GM10266 (cell line): Measurements from ENCODE around the gene CEBPZOS.

Experiments
- DNase-seq: peaks from one replicate; pipeline ENCODE4 v3.0.0; 2012; ENCODE audit errors: extremely low spot score
- TF ChIP-seq, protein P1 (sequence below): IDR thresholded peaks from 2 replicates; pipeline ENCODE4 v1.5.1; 2012; ENCODE audit warnings: mild to moderate bottlenecking, low read depth; ENCODE audit not compliant: control insufficient read depth, insufficient read depth; ENCODE audit errors: missing control alignments

Gene CEBPZOS

DNA sequence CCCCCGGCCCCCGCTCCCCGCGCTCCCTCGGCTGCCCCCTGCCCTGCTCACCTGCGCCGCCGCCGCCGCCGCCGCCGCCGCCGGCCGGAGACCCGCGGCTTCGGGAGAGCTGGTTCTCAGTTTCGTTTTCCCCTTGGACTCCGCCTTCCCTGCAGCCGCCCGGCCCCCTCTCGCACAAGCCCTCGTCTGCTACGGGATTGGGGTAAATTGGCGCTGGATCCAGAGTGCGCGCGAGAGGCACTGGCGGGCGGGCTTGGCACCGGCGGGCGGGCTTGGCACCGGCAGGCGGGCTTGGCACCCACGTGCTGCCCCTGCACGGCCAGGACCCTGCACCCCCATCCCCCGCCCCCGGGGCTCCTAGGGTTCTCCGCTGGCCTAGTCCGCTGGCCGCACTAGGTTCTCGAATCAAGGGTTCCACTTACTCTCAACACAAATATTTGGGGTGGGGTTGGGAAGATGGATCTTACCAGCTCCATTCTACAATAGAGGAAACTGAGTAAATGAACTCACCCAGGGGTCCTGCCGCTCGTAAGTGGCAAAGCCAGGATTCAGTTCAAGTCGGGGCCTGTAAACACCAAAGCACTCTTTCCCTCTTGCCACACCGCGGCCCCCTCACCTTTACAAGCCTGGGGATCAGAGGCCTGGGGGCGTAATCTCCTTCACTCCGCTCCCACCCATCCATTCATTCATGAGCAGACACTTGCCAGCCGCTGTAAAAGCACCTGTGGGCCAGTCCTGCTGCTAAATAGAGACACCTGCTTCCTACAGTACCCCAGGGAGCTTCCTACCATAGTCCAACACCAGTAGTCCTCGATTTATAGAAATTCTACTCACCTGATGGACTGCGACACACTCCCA lies 39.2 kb upstream of the CEBPZOS start, which contains the start of gene EIF2AK2:
Gene EIF2AK2, minus strand, starts transcription at position 124 of the 858 bp plus-strand sequence. CDS start 9,174 bp downstream, outside the sequence.
- peak; percentile 98 for DNase-seq
- TF ChIP-seq, protein P1, sequence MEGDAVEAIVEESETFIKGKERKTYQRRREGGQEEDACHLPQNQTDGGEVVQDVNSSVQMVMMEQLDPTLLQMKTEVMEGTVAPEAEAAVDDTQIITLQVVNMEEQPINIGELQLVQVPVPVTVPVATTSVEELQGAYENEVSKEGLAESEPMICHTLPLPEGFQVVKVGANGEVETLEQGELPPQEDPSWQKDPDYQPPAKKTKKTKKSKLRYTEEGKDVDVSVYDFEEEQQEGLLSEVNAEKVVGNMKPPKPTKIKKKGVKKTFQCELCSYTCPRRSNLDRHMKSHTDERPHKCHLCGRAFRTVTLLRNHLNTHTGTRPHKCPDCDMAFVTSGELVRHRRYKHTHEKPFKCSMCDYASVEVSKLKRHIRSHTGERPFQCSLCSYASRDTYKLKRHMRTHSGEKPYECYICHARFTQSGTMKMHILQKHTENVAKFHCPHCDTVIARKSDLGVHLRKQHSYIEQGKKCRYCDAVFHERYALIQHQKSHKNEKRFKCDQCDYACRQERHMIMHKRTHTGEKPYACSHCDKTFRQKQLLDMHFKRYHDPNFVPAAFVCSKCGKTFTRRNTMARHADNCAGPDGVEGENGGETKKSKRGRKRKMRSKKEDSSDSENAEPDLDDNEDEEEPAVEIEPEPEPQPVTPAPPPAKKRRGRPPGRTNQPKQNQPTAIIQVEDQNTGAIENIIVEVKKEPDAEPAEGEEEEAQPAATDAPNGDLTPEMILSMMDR = no peak

DNA sequence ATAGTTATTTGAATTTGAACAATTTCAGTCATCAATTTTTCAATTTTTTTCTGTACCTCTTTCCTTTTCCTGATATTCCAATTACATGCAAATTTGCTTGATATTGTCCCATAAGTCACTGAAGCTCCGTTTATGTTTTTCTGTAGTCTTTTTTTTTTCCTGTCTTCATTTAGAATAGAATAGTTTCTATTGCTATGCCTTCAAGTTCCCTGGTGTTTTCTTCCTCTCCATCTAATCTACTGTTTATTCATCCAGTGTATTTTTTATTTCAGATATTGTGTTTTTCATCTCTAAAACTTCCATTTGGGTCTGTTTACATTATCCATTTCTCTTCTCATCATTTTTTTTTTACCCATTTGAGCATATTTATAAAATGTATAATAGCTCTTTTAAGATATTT lies 31.5 kb upstream of the CEBPZOS start:
- TF ChIP-seq, protein P1 = no peak
- DNase-seq = no peak

DNA sequence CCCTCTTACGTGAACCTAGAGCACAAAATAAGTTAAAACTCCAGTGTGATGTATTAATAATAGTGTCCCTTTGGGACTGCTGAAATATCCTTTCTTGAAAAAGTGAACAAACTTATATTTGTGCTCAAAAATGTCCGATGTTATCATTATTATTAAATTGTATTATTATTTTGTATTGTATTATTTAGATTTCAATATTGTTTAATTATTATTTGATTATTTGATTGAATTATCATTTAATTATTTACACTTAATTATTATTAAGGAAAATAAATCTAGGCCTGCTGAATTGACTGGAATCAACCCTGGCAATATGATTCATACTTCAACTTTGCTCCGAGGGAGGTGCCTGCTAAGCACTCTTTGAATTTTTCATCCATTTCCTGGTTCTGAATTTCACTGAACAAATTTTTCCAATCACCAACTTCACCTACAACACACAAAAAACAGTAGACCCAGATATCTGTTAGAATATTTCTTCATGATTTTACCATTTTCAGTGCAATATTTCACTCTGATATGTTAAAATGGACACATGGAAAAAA lies 28.6 kb upstream of the CEBPZOS start:
- no peak for DNase-seq
- TF ChIP-seq, protein P1 = no peak

DNA sequence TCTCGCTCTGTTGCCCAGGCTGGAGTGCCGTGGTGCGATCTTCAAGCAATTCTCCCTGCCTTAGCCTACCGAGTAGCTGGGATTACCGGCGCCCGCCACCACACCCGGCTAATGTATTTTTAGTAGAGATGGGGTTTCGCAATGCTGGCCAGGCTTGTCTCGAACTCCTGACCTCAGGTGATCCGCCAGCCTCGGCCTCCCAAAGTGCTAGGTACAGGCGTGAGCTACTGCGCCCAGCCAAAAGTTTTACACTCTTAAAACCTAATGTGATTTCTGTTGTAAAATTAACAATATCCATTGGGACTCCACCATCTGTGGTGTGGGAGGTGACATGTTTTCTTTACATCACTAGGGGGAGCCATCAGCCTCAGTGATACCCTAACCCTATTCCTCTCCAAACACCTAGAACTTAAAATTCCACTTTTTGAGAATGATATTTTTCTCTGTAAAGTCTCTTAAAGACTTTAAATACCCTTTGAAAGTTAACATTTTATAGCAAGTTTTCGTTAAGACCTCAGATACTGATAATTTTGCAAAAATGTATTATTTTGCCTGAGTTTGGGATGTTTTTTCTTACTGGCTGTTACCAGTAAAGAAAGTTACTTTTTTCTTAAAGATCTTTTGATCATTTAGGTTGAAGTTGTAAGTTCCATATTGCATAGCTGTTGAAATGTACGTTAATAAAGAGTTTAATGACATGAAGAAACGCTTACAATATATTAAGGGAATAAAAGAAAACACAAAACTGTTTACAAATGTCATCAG lies 27.9 kb upstream of the CEBPZOS start:
- DNase-seq = peak; percentile 74
- TF ChIP-seq, protein P1 = peak; percentile 72

DNA sequence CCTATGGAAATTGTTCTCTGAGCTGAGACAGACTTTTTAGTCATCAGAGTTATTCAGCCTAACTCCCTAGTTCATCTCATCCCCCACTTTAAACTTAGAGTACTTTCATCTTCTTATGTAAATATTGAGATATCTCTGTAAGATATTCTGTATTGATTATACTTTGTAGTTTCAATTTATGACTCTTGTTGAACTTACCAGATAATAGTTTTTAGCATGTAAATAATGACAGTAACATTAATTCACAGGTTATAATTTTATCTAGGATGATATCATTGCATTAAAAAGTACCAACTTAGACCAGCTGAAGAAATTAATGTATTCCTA lies 24.7 kb upstream of the CEBPZOS start:
- TF ChIP-seq, protein P1 = no peak
- DNase-seq = no peak

DNA sequence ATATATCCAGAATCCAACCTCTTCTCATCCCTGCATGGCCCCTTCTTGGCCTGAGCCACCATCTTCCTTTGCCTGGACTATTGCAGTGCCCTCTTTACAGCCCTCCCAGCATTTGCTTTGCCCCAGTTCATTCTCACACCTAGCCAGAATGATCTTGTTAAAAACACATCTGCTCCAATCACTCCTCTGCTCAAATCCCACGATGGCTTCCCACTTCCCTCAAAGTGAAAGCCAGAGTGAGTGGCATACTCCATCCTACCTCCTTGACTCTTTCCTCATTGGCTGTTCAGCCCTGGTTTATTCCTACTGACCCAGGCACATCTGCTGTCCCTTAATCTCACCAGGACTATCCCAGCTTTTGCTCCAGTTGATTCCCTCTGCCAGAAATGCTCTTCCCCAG lies 22.6 kb upstream of the CEBPZOS start:
- TF ChIP-seq, protein P1 = no peak
- no peak for DNase-seq
